ENCODE results near the gene RASAL1. TPM values are rescaled to one million over a fixed set of nuclear protein-coding genes. Genes with fewer than 3 reads are reported as not detected.
"Not testable (repeated sequence)": the region's sequence is repeated elsewhere in the genome, so short reads cannot be mapped to it uniquely, and the experiment has no call there.

RASAL1 gene
- total and polyA plus RNA-seq, 7 donors: 0.89 TPM; not detected in 6

DNA sequence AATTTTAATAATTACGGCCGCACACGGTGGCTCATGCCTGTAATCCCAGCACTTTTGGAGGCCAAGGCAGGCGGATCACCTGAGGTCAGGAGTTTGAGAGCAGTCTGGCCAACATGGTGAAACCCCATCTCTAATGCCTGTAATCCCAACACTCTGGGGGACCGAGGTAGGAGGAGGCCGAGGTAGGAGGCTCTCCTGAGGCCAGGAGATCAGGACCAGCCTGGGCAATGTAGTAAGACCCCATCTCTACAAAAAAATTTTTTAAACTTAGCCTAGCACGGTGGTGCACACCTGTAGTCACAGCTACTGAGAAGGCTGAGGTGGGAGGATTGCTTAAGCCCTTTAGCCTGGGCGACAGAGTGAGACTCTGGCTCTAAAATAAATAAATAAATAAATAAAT, 8.4 kb upstream of the RASAL1 start:
- H3K27ac ChIP-seq: no peak overlapping the region
- no peaks in the 10 kb centered on the region for H3K36me3 ChIP-seq (ENCODE audit: insufficient read depth in 1 of 2, low read depth in 1 of 2)
- H3K27me3 ChIP-seq (ENCODE audit: insufficient read depth in 3 of 3, low read length in 2 of 3): peaks cover 0 to 19% (median 0%) of the 10 kb centered on the region in 3 donors
- 88 to 92% (median 91%) methylated on average over 8 of the region's 8 CpGs for WGBS, 3 donors
- no peak overlapping the region for H3K4me3 ChIP-seq
- DNase-seq (no peak), ATAC-seq (no peak)
- TF ChIP-seq, protein P1, sequence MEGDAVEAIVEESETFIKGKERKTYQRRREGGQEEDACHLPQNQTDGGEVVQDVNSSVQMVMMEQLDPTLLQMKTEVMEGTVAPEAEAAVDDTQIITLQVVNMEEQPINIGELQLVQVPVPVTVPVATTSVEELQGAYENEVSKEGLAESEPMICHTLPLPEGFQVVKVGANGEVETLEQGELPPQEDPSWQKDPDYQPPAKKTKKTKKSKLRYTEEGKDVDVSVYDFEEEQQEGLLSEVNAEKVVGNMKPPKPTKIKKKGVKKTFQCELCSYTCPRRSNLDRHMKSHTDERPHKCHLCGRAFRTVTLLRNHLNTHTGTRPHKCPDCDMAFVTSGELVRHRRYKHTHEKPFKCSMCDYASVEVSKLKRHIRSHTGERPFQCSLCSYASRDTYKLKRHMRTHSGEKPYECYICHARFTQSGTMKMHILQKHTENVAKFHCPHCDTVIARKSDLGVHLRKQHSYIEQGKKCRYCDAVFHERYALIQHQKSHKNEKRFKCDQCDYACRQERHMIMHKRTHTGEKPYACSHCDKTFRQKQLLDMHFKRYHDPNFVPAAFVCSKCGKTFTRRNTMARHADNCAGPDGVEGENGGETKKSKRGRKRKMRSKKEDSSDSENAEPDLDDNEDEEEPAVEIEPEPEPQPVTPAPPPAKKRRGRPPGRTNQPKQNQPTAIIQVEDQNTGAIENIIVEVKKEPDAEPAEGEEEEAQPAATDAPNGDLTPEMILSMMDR (IDR thresholded peaks at IDR 0.05): no peak
- intact Hi-C loops (cut with DNase I): no loop called here
- no peaks in the 10 kb centered on the region for H3K4me1 ChIP-seq
- H3K9me3 ChIP-seq: no peaks in the 10 kb centered on the region

DNA sequence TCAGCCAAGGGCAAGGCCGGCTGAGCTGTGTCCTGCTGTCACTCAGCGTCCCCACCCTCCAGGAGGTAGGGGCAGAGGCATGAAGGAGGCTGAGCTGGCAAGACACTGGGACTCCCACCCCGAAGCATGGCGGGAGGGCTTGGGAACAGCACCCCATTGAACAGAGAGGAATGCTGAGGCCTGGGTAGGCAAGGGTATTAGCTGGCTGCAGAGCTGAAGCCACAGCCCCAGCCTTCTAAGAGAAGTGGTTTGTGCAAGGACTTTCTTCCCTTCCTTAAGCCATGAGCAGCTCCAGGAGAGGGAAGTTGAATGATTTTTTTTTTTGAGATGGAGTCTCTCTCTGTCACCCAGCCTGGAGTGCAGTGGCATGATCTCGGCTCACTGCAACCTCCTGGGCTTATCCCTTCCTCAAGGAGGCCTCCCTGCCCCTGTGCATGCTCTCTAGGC, 7.3 kb upstream of the RASAL1 start:
- 65 to 69% (median 66%) methylated on average over 5 of the region's 5 CpGs for WGBS, 3 donors
- H3K9me3 ChIP-seq: no peaks in the 10 kb centered on the region
- intact Hi-C loops (cut with DNase I): no loop called here
- H3K27me3 ChIP-seq (ENCODE audit: insufficient read depth in 3 of 3, low read length in 2 of 3): peaks cover 0 to 19% (median 0%) of the 10 kb centered on the region in 3 donors
- TF ChIP-seq, protein P1 (IDR thresholded peaks at IDR 0.05): no peak
- H3K36me3 ChIP-seq (ENCODE audit: insufficient read depth in 1 of 2, low read depth in 1 of 2): no peaks in the 10 kb centered on the region
- DNase-seq: no peak
- ATAC-seq: no peak
- no peaks in the 10 kb centered on the region for H3K4me1 ChIP-seq
- no peak overlapping the region for H3K27ac ChIP-seq
- no peak overlapping the region for H3K4me3 ChIP-seq

DNA sequence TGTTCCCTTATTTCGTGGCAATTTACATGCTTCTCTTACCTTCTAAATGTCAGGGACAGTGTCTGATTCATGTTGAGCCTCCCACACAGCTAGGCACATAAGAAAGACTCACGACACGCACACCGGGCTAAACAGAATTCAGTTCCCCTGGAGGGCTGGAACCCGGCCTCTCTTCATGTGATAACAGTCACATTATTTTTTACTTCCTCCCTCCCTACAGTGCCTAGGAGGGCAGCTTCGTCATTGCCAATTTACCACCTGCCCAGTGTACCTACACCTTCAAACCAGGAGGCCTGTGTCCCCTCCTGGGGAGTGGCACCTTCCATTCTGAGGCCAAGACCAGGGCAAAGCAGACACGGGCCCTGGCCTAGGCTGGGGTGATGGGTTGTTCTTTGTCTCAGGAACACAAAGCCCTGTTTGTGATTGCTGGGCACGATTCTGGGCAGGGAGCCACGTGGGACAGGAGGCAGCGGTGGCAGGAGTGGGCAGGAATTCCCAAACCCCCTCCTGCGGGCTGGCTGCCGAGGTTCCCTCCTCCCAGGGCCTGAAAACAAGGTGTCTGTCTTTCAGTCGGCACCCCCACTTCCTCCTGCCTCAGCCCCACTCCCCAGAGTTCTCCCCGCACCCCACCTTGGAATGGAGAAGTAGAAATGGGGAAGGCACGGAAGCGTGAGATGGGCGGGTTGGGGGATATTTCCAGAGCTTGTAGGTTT, 6.8 kb upstream of the RASAL1 start:
- DNase-seq (no peak), ATAC-seq (no peak)
- Histone ChIP-seq H3K4me1 (no peaks in the 10 kb centered on the region), H3K9me3 (no peaks in the 10 kb centered on the region), H3K4me3 (no peak overlapping the region), H3K36me3 (ENCODE audit: insufficient read depth in 1 of 2, low read depth in 1 of 2) (no peaks in the 10 kb centered on the region), H3K27me3 (ENCODE audit: insufficient read depth in 3 of 3, low read length in 2 of 3) (peaks cover 0 to 18% (median 0%) of the 10 kb centered on the region in 3 donors), H3K27ac (no peak overlapping the region)
- TF ChIP-seq, protein P1 (IDR thresholded peaks at IDR 0.05): no peak
- WGBS, 3 donors: 45 to 56% (median 48%) methylated on average over 17 of the region's 17 CpGs
- intact Hi-C loops (cut with DNase I): no loop called here

DNA sequence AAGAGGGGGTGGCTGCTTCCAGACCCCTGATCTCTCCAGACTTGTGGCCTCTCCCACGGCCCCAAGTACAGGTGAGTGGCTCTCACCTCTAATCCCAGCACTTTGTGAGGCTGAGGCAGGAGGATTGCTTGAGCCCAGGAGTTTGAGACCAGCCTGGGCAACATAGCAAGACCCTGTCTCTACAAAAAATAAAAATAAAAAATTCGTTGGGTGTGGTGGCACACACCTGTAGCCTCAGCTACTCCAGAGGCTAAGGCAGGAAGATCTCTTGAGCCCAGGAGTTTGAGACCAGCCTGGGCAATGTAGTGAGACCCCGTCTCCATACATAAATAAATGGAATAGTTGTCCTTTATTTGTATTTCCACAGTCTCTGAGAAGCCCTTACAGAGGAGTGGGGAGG, 6.2 kb upstream of the RASAL1 start:
- H3K27ac ChIP-seq; H3K4me1 ChIP-seq; intact Hi-C loops (cut with DNase I); DNase-seq; H3K4me3 ChIP-seq; H3K36me3 ChIP-seq (ENCODE audit: insufficient read depth in 1 of 2, low read depth in 1 of 2); H3K9me3 ChIP-seq; ATAC-seq: not testable (repeated sequence)
- 79 to 82% (median 82%) methylated on average over 3 of the region's 3 CpGs for WGBS, 3 donors
- peaks cover 0 to 23% (median 0%) of the 10 kb centered on the region in 3 donors for H3K27me3 ChIP-seq (ENCODE audit: insufficient read depth in 3 of 3, low read length in 2 of 3)

DNA sequence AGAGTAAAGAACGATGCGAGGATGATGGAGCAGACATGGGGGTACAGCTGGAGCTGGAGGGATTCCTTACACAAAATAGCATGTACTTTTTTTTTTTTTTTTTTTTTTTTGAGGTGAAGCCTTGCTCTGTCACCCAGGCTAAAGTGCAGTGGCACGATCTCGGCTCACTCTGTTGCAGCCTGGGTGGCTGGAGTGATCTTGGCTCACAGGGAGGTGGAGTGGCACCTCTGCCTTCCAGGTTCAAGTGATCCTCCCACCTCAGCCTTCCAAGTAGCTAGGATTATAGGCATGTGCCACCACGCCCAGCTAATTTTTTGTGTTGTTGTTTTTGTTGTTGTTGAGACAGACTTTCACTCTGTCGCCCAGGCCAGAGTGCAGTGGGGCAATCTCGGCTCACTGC, 5.1 kb upstream of the RASAL1 start:
- TF ChIP-seq, protein P1 (IDR thresholded peaks at IDR 0.05): no peak
- Histone ChIP-seq H3K27me3 (ENCODE audit: insufficient read depth in 3 of 3, low read length in 2 of 3) (peaks cover 0 to 33% (median 2%) of the 10 kb centered on the region in 3 donors), H3K9me3 (no peaks in the 10 kb centered on the region), H3K4me1 (no peaks in the 10 kb centered on the region), H3K36me3 (ENCODE audit: insufficient read depth in 1 of 2, low read depth in 1 of 2) (no peaks in the 10 kb centered on the region), H3K4me3 (no peak overlapping the region), H3K27ac (no peak overlapping the region)
- WGBS, 3 donors: 76 to 85% (median 85%) methylated on average over 7 of the region's 7 CpGs
- DNase-seq: no peak
- no peak for ATAC-seq
- intact Hi-C loops (cut with DNase I): no loop called here

All from psoas muscle (tissue), 8 donors.